NCI-H2196 (cell line): ENCODE measurements around the gene MARS1.
"Not testable (repeated sequence)": the region's sequence is repeated elsewhere in the genome, so short reads cannot be mapped to it uniquely, and the experiment has no call there.

Source experiments
- DNase-seq: peaks from one replicate; lab custom pipeline; 2025; ENCODE audit not compliant: unreplicated experiment; lab: John Stamatoyannopoulos, UW

The MARS1 gene

GRCh38 chr12:57489157-57489641, 1.3 kb downstream of the MARS1 start:
- DNase-seq, result no peak

- no peak for DNase-seq
Observed at GRCh38 chr12:57490126-57490525, 2.3 kb downstream of the MARS1 start.

DNA sequence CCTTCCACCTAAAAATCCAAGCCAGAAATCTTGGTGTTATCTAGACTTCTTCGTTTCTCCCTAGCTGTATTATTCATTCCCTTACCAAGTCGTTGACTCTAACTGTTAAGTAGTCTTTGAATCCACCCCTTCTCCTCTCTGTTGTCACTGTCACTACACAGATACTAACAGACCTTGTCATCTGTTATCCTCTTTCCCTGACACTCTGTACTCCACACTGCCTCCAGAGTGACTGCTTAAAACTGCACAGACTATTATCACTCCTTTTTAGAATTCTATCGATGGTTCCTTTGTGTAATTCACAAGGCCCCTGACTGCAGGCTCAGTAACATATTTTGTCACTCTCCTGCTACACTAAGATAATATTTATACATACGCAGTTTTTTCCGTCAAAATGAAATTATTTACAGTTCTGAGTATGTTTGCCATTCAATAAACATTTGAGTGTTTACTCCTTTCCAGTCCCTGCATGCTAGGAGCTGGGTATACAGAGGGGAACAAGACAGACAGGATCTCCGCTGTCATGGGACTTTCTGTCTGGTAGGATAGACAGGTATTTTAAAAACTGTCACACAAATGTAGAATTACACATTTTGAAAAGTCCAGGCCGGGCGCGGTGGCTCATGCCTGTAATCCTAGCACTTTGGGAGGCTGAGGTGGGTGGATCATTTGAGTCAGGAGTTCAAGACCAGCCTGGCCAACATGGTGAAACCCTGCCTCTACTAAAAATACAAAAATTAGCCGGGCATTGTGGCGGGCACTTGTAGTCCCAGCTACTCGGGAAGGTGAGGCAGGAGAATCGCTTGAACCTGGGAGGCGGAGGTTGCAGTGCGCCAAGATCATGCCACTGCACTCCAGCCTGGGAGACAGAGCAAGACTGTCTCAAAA, 3.8 kb downstream of the MARS1 start:
- no peak for DNase-seq

- DNase-seq, result not testable (repeated sequence)
Observed at GRCh38 chr12:57495051-57495701, 7.3 kb downstream of the MARS1 start.

GRCh38 chr12:57496822-57497221, 9.0 kb downstream of the MARS1 start:
- DNase-seq, result no peak

DNA sequence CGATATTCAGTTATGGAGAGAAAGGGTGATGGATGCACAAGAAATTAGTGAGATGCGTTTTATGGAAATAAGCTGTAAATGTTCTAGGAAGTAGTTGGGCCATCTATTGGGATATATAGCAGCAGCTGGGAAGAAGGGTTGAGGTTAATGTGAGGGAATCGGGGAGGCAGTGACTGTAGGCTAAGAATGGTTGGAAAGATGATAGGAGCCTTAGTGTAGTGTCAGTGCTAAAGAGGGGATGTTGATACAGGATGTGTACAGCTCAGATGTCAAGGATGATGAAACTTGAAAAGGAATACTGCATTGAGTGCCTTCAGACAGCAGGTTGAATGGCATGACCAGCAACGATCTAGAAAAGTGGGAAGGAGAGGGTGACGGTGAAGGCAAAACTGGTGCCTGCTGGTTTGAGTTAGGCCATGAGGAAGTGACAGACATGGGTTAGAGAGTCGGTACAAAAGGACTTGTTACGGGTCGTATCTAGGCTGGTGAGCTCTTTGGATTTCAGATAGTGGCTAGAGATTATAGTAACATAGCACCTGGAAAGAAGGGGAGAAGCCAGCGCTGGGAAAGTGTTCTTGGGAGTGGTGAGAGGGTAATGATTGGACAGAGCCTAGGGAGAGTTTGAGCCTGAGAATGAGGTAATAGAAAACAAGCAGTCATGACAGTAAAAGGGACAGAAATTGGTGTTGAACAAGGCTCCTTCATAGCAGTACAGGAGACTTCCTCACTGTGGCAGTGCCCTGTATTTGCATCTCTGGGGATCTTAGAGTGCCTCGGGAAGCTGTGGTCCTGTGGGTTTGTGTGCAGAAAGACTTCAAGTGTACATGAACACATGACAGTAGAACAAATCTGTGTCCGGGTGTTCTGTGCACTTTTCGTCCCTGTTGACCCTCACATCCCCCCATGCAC, 9.6 kb downstream of the MARS1 start:
- no peak for DNase-seq

DNA sequence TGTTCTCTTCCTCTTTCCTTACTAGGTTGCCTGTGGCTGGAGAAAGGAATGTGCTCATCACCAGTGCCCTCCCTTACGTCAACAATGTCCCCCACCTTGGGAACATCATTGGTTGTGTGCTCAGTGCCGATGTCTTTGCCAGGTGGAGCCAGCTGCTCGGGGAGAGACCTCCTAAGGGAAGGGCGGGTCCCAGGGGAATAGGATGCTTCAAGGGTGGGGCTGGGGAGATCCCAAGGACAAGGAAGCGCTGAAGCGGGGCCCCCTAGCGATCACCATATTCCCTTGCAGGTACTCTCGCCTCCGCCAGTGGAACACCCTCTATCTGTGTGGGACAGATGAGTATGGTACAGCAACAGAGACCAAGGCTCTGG, 10.2 kb downstream of the MARS1 start:
- DNase-seq, result no peak

GRCh38 chr12:57498571-57498970, 10.7 kb downstream of the MARS1 start:
- DNase-seq, result no peak

DNA sequence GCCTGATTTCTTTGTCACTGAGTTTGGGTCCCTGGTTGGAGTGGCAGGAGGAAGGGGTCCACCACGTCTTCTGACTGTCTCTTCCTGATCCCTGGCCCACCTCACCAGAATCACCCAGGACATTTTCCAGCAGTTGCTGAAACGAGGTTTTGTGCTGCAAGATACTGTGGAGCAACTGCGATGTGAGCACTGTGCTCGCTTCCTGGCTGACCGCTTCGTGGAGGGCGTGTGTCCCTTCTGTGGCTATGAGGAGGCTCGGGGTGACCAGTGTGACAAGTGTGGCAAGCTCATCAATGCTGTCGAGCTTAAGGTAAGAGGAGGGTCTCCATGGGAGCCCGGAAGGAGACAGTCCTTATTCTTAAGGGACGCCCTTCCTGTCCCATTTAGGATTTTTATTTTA, 12.3 kb downstream of the MARS1 start:
- DNase-seq, result no peak

DNA sequence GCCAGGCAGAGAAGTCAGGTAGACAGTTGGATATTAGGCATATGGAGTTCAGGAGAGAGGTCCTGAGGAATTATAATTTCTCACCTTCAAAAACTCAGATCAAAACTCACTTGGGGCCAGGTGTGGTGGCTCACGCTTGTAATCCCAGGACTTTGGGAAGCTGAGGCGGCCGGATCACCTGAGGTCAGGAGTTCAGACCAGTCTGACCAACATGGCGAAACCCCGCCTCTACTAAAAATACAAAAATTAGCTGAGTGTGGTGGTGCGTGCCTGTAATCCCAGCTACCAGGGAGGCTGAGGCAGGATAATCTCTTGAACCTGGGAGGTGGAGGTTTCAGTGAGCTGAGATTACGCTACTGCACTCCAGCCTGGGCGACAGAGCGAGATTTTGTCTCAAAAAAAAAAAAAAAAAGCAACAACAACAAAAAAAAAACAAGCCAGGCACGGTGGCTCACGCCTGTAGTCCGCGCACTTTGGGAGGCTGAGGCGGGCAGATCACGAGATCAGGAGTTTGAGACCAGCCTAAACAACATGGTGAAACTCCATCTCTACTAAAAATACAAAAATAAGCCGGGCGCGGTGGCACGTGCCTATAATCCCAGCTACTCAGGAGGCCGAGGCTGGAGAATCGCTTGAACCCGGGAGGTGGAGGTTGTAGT, 14.6 kb downstream of the MARS1 start:
- DNase-seq, result not testable (repeated sequence)

DNA sequence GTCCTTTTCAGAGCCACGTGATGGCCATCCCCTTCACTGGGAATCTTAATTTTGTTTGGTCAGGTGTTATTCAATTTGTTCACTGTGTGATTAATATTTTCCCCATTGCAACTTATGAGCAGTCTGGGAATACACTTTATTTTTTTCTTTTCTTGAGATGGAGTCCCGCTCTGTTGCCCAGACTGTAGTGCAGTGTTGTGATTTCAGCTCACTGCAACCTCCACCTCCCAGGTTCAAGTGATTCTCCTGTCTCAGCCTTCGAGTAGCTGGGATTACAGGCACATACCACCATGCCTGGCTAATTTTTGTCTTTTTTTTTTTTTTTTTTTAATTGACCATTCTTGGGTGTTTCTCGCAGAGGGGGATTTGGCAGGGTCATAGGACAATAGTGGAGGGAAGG, 18.7 kb downstream of the MARS1 start:
- not testable (repeated sequence) for DNase-seq

DNA sequence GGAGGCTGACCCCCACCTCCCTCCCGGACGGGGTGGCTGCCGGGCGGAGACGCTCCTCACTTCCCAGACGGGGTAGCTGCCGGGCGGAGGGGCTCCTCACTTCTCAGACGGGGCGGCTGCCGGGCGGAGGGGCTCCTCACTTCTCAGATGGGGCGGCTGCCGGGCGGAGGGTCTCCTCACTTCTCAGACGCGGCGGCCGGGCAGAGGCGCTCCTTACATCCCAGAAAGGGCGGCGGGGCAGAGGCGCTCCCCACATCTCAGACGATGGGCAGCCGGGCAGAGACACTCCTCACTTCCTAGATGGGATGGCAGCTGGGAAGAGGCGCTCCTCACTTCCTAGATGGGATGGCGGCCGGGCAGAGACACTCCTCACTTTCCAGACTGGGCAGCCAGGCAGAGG, 19.9 kb downstream of the MARS1 start:
- DNase-seq, result not testable (repeated sequence)

DNA sequence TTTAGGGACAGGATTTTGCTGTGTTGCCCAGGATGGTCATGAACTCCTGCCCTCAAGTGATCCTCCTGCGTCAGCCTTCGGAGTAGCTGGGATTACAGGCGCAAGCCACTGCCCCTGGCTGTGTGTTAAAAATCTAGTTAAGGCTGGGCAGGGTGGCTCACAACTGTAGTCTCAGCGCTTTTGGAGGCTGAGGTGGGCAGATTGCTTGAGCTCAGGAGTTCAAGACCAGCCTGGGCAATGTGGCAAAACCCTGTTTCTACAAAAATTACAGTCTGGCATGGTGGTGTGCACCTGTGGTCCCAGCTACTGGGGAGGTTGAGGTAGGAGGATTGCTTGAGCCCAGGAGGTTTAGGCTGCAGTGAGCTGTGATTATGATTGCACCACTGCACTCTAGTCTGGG, 23.3 kb downstream of the MARS1 start:
- DNase-seq, result no peak

DNA sequence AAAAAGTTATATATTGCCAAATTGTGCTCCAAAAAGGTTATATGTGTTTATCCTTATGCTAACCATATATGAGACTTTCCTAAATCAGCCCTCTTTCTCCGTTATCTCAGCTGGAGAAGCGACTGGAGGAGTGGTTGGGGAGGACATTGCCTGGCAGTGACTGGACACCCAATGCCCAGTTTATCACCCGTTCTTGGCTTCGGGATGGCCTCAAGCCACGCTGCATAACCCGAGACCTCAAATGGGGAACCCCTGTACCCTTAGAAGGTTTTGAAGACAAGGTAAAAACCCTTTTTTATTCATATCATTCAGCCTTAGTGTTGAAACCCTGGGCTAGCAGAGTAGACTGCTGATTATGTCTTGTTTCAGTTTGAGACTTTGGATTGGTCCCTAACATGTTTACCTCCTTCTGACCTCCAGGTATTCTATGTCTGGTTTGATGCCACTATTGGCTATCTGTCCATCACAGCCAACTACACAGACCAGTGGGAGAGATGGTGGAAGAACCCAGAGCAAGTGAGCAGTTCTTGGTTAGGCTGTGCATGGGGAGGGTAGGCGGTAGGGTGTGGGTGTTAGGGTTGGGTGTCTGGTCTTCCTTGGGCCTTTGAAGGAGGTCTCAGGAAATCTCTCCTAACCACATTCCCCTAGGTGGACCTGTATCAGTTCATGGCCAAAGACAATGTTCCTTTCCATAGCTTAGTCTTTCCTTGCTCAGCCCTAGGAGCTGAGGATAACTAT, 23.9 kb downstream of the MARS1 start:
- no peak for DNase-seq

DNA sequence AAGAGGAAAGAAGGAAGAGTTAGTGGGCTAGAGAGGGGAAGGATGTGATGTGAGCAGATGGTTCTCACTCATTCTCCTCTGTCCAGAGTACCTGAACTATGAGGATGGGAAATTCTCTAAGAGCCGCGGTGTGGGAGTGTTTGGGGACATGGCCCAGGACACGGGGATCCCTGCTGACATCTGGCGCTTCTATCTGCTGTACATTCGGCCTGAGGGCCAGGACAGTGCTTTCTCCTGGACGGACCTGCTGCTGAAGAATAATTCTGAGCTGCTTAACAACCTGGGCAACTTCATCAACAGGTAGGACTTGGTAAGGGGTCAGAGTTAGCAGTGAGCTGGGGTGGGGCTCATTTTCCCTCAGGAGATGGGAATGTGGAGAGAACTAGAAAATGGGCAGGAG, 24.8 kb downstream of the MARS1 start:
- no peak for DNase-seq

GRCh38 chr12:57513266-57513665, 25.4 kb downstream of the MARS1 start:
- no peak for DNase-seq

GRCh38 chr12:57513677-57514076, 25.8 kb downstream of the MARS1 start:
- not testable (repeated sequence) for DNase-seq

GRCh38 chr12:57514246-57514645, 26.4 kb downstream of the MARS1 start:
- DNase-seq, result not testable (repeated sequence)

- DNase-seq, result peak; percentile 58
Observed at GRCh38 chr12:57514720-57515407, 27.0 kb downstream of the MARS1 start.
